ENCODE results near the gene TAS1R3.

- TF ChIP-seq CTCF (IDR thresholded peaks at IDR 0.05; ENCODE audit: low read depth, low read length, missing input control) (no peak), SP1 (IDR thresholded peaks at IDR 0.05) (no peak)
Observed at GRCh38 chr1:1302006-1302430, 29.1 kb upstream of the TAS1R3 start.

Measured in liver (tissue), 3 donors.